COLO829 (cell line): Measurements from ENCODE around the gene DLST.

Experiments
- DNase-seq: peaks from one replicate; pipeline ENCODE4 v3.0.0; 2012; ENCODE audit warnings: low spot score

The DLST gene

DNA sequence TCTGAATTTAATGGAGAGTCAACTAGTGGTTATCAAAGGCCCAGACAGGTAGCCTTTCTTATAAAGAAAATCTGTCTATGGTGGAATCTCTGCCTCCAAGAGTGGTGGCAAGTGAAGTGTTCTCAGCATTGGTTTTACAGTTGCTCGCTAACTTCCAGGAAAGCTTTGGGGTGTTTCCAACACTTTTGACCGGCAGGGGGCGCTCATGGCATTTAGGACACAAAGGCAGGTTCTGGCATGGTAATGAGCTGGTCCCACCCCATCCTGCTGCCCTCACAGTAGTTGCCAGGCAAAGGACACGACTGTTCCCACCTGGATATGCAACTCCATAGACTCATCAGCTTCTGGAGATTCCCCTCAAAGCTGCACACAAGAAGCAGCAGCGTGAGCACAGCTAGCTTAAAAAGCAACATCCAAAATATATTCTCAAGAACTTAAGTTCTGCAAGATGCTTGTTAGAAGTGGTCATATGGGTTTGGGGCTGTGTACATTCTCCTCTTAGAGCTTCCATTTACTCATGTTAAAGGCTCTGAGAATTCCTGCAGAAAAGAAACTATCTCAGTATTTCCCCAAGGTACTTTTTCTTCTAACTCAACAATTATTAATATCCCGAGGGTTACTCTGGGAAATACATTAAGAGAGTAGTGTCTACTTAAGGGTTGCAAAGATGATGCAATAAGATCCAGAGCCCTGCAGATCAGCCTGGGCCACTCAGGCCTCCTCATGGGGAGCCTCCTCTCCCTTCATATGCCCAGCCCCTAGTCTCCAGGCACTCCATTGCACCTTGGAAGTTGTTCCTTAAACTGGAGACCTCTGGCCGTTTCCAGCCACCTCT is 20.6 kb upstream of the DLST start:
- DNase-seq = peak; percentile 80

DNA sequence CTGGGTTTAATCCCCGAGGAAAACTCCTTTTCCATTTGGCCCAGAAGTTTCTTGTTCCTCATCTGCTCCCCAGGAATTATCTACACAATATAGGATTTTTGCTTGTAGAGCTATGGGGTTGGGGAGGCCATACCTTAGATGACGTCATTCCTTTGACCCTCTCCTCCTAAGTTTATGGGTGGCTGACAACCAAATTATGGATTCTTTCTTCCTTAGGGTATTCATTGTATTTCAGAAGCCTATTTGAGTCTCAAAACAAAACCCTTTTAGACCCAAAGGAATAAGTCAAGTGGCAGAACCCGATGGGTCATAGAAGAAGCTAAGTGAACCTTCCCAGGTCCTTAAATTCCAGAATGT is 20.0 kb upstream of the DLST start:
- no peak for DNase-seq

DNA sequence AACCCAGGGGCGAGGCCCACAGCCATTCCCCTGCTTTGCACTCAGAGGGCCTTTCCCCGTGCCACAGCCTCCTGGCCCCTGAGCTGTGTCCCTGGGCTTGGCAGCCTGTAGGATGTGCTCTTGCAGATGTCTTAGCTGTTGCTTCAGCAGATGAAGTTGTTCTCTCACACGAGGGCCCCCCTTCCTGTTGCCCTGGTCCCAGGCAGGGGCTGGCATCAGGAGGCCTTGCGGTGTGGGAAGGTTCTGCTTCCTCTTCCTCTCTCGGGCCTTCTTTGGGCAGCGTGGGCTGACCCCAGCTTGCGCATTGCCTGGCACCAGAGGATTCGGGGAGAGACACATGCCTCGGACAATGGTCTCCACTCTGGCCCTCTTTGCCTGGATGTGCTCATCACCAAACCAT is 18.4 kb upstream of the DLST start:
- no peak for DNase-seq

- no peak for DNase-seq
Observed at GRCh38 chr14:74864198-74864597, 17.5 kb upstream of the DLST start.

DNA sequence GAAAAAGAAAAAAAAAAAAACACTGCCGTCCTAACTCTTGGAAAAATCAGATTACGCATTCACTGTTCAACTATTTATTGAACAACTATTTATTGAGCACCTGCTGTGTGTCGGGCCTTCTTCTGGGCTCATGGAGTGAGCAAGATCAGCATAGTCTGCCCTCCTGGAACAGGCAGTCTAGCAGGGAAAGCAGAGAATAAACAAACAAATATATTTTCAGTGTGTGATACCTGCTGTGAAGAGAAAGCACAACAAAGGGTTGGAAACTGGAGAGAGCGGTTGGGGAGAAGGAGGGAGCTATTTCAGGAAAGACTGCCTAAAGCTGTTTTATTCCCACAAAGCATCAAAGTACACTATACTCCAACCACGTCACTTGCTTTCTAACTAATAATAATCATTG is 16.6 kb upstream of the DLST start:
- DNase-seq = no peak

- no peak for DNase-seq
Observed at GRCh38 chr14:74866708-74867389, 14.9 kb upstream of the DLST start.

DNA sequence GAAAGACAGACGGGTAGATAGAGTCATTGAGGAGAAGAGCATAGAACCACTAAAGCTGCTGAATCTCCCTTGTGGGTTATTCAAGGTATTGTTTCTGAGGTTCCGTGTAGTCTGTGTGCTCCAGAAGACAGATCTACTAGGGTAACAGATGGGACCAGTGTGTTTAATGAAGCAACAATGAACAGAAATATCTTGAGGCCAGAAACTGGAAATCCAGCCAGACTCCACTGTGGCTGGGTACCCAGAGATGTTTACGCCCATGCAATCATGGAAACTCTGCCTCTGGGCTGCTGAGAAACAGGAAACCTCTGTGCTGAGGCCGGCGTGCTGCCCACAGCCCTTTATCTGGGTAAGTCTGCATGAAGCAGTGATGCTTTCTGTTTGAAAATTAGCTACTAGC is 14.0 kb upstream of the DLST start:
- peak; percentile 57 for DNase-seq

GRCh38 chr14:74868739-74869138 is 13.0 kb upstream of the DLST start:
- no peak for DNase-seq

DNA sequence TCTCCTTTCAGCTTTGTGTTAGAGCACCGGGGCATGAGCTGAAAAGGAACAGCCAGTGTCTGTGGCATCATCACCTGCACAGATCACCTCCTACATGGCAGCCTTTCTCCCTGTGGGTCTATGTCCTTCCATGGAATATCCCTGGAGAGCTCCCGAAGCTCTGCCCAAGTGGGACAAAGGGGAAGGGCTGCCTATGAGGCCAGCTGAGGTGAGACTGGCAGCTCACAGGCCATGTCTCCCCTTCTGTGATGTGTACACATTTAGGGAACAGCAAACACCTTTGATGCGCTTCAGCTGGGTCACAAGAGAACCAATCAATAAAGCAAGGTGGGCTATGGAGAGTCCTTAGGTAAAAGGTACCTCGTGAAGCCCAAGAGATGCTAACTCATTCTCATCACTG is 9.9 kb upstream of the DLST start:
- DNase-seq = no peak

- DNase-seq = no peak
Observed at GRCh38 chr14:74875204-74875603, 6.5 kb upstream of the DLST start.

DNA sequence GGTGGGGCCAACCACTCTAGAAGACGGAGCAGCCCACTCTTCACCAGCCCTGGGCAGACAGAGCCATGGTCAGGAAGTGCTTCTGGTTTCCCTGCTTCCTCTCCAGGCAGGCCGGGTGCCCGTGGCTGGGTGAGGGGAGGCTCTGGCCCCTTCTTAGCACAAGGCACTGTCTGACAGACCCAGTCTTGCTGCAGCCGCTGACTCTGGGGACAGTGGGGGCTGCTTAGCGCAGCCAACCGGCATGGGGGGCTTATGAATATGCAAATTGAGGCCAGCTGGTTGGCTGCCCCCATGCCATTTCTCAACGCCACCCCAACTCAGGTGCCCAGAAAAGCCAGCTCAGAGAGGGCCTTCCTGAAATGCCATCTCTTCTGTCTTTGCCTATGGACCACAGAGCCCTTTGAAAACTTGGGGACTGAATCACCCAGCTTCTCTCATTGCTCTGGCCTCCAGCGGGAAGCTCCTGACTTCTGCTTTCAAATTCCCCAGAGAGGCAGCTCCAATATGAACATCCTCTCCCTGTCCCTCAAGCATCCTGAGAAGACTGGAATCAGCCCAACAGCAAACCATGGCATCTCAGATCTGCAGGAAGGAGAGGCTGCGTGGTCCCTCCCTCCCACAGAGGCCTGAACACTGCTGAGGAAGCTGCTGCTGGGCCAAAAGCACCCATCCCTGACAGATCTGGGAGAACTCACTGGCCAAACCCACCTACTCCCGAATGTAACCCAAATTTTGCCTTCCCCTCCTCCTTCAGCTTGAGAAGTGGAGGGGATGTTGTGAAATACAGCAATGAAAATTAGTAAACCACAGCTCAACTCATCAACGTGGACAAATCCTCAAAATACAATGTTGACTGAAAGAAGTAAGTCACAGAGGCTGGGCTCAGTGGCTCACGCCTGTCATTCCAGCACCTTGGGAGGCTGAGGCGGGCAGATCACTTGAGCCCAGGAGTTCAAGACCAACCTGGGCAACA is 5.5 kb upstream of the DLST start, which contains the start of gene PROX2:
Gene PROX2, minus strand, starts transcription at position 205 of the 973 bp plus-strand sequence. CDS start 12,311 bp downstream, outside the sequence.
- DNase-seq = no peak

GRCh38 chr14:74879427-74880182 is 2.1 kb upstream of the DLST start:
- no peak for DNase-seq

DNA sequence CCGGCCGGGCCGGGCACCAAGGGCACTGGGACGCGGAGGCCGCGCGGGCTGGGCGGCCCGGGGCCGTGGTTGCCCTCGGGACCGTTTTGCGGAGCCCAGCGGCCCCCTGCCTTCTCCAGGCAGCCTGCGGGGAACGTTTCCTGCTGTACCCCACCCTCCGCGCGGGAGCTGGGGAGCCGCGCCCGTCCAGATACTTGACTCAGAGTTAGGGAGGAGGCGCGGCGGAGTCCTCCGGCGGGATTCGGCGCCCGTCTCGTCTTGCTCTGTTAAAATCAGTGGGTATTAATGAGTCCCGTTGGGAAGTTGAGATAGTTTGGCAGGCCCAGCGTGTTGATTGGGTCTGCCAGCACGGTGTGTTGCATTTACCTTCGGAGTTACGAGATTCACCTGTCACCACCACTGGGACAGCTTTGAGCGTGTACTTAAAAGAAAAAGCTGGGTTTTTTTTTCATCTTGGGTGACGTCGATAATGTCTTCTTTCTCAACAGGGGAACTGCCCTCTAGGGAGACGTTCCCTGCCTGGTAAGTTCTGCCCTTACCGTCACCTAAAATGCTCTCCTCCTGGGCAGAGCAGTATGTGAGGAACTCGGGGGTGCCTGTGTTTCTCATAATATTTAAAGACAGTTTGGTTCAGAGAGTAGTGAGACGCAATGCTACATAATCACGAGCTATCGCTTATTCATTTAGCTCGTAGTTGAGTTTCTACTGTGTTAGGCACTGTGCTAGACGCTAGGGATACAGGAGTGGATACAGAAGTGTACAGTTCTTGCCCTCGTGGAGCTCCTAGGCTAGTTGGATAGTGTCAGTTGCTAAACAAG is 596 bp downstream of the DLST start:
- peak; percentile 20 for DNase-seq

DNA sequence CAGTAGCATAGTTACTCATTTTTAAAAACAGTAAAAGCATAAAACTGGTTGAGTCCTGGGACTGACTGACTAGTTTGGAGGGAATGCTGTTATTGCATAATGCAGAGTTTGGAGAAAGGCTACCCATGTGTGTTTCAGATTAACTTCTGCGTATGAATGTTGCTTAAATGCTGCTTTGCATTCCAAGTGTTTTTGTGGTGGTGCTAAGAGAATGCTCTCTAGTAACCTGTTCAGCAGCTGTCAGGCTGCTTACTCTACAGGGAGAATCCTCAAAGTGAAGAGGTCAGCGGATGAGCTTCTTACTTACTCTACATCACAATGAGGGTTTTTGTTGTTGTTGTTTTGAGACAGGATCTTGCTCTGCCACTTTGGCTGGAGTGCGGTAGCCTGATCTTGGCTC is 4.3 kb downstream of the DLST start:
- no peak for DNase-seq

GRCh38 chr14:74888164-74889158 is 6.7 kb downstream of the DLST start:
- no peak for DNase-seq

DNA sequence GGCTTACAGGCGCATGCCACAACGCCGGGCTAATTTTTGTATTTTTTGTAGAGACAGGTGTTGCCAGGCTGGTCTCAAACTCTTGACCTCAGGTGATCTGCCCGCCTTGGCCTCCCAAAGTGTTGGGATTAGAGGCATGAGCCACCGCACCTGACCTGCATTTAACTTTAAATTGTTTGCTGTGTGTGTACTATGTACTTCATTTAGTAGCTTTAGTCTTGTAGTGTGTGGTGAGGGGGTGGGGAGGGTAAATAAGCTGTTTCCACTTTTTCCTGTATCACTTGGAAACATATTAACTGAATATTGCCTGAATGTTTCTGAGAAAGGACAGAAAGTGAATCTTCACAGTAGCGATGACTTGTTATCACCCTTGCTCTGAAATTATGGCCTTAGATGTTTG is 8.5 kb downstream of the DLST start:
- no peak for DNase-seq

- peak; percentile 32 for DNase-seq
Observed at GRCh38 chr14:74891870-74892269, 10.2 kb downstream of the DLST start.

DNA sequence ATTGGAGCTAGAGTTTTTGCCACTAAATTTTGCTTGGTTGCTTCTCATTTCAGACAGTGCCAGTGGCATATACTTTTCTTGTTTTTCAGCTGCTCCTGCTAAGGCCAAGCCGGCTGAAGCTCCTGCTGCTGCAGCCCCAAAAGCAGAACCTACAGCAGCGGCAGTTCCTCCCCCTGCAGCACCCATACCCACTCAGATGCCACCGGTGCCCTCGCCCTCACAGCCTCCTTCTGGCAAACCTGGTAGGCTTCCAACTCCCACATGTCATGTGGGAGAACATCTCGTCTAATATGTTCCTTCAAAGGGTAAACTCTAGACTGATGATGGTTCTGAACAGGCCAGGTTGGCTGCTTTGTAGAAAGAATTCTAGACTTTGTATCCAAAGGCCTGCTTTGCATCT is 11.0 kb downstream of the DLST start:
- no peak for DNase-seq

- no peak for DNase-seq
Observed at GRCh38 chr14:74893614-74894091, 11.9 kb downstream of the DLST start.
